H1 (cell line): ENCODE data around the gene LEKR1. TPM values are rescaled to one million over a fixed set of nuclear protein-coding genes. Genes with fewer than 3 reads are reported as not detected.

ENCODE experiments used
- CTCF ChIA-PET: fragments of 300-600 bp; sonication (Branson Sonifier 250); formaldehyde crosslinking; loops from one replicate; lab custom pipeline; 2021; ENCODE audit not compliant: partially characterized antibody; lab: Charles Lee
- POLR2A ChIA-PET: fragments of 300-600 bp; sonication (Branson Sonifier 250); formaldehyde crosslinking; loops from one replicate; lab custom pipeline; 2021; ENCODE audit warnings: inconsistent platforms; ENCODE audit not compliant: partially characterized antibody; lab: Charles Lee
- DNase-seq, 2 experiments: peaks; one replicate each; pipeline versions ENCODE4 v3.0.0 to v3.0.0-alpha.2; 2010 to 2022; ENCODE audit warnings: low spot score in 2 of 2, low read depth in 1 of 2, mixed read lengths in 1 of 2
- FAIRE-seq: peaks from 2 replicates; lab custom pipeline; 2011; peaks lifted over from hg19 to GRCh38; lab: Jason Lieb, UNC
- H2AFZ ChIP-seq: 2 replicates; pipeline ENCODE4 v1.8.1; 2012; ENCODE audit warnings: low read length, inconsistent platforms
- H2AK5ac ChIP-seq: 2 replicates; pipeline ENCODE4 v1.6.1; 2013; ENCODE audit warnings: low read depth, low read length
- H2BK120ac ChIP-seq: replicated peaks from 2 replicates; pipeline ENCODE3; 2013; ENCODE audit warnings: low read depth, low read length, inconsistent platforms
- H2BK12ac ChIP-seq: 2 replicates; pipeline ENCODE4 v1.6.1; 2013; ENCODE audit warnings: low read depth, low read length
- H2BK15ac ChIP-seq: 2 replicates; pipeline ENCODE4 v1.6.1; 2013; ENCODE audit warnings: low read length
- H2BK20ac ChIP-seq: 2 replicates; pipeline ENCODE4 v1.6.1; 2013; ENCODE audit warnings: low read length
- H2BK5ac ChIP-seq: 2 replicates; pipeline ENCODE4 v1.6.1; 2013; ENCODE audit warnings: low read depth, low read length
- H3K14ac ChIP-seq: 2 replicates; pipeline ENCODE4 v1.6.1; 2013; ENCODE audit warnings: inconsistent platforms; ENCODE audit not compliant: insufficient read length
- H3K18ac ChIP-seq: 2 replicates; pipeline ENCODE4 v1.6.1; 2013; ENCODE audit warnings: low read length; ENCODE audit errors: extremely low read depth
- H3K23ac ChIP-seq: 2 replicates; pipeline ENCODE4 v1.6.1; 2013; ENCODE audit warnings: inconsistent platforms; ENCODE audit not compliant: insufficient read length
- H3K23me2 ChIP-seq: 2 replicates; pipeline ENCODE4 v1.6.1; 2013; ENCODE audit warnings: low read depth, low read length
- H3K27ac ChIP-seq: 2 replicates; pipeline ENCODE4 v1.6.1; 2011; ENCODE audit warnings: low read depth, low read length, inconsistent platforms
- H3K27me3 ChIP-seq, 4 experiments: replicated peaks in 1 of 4; 1 replicate in 1 of 4; 2 replicates in 3 of 4; pipeline versions ENCODE4 v1.6.1 to v1.8.1; 2011 to 2013; ENCODE audit warnings: low read length in 3 of 4, mild to moderate bottlenecking in 3 of 4, inconsistent platforms in 2 of 4, mixed read lengths in 2 of 4, moderate library complexity in 1 of 4; ENCODE audit not compliant: control insufficient read depth in 3 of 4, insufficient read depth in 3 of 4; ENCODE audit errors: extremely low read depth in 1 of 4
- H3K36me3 ChIP-seq, 4 experiments: 2 replicates each; pipeline versions ENCODE4 v1.6.1 to v1.8.1; 2011 to 2013; ENCODE audit warnings: mild to moderate bottlenecking in 4 of 4, low read length in 3 of 4, moderate library complexity in 2 of 4, control low read depth in 1 of 4, inconsistent platforms in 1 of 4; ENCODE audit not compliant: insufficient read depth in 4 of 4, control insufficient read depth in 2 of 4
- H3K4ac ChIP-seq: replicated peaks from 2 replicates; pipeline ENCODE3; 2013; ENCODE audit warnings: low read length, low read depth, mixed read lengths, inconsistent platforms; ENCODE audit not compliant: insufficient read length
- H3K4me1 ChIP-seq, 4 experiments: replicated peaks in 1 of 4; 1 replicate in 1 of 4; 2 replicates in 3 of 4; pipeline versions ENCODE4 v1.6.1 to v1.8.1; 2011 to 2013; ENCODE audit warnings: low read length in 3 of 4, inconsistent platforms in 2 of 4, mixed read lengths in 1 of 4; ENCODE audit not compliant: insufficient read depth in 4 of 4, control insufficient read depth in 3 of 4
- H3K4me2 ChIP-seq, 2 experiments: 2 replicates each; pipeline versions ENCODE4 v1.6.1 to v1.8.1; 2011 to 2013; ENCODE audit warnings: low read depth in 2 of 2, low read length in 2 of 2, control low read depth in 1 of 2, inconsistent platforms in 1 of 2, mild to moderate bottlenecking in 1 of 2; ENCODE audit not compliant: insufficient read depth in 1 of 2
- H3K4me3 ChIP-seq, 4 experiments: fragments of 200-600, 300-600 bp in 1 of 4; sonication (generic), shearing (Covaris generic), sonication (Bioruptor Twin) in 1 of 4; 2 replicates each; pipeline versions ENCODE4 v1.5.1 to v1.8.1; 2011 to 2016; ENCODE audit warnings: low read length in 4 of 4, low read depth in 3 of 4, control low read depth in 2 of 4, inconsistent platforms in 2 of 4, mild to moderate bottlenecking in 2 of 4, mixed read lengths in 1 of 4, moderate library complexity in 1 of 4; ENCODE audit not compliant: insufficient read depth in 2 of 4; ENCODE audit errors: extremely low read depth in 1 of 4
- H3K56ac ChIP-seq: replicated peaks from 2 replicates; pipeline ENCODE3; 2013; ENCODE audit warnings: low read depth, mild to moderate bottlenecking, mixed read lengths, low read length, inconsistent platforms; ENCODE audit not compliant: insufficient read length
- H3K79me1 ChIP-seq: 2 replicates; pipeline ENCODE4 v1.6.1; 2013; ENCODE audit warnings: low read depth, low read length, control low read depth
- H3K79me2 ChIP-seq, 2 experiments: 2 replicates each; pipeline versions ENCODE4 v1.6.1 to v1.8.1; 2012 to 2013; ENCODE audit warnings: low read length in 2 of 2, mild to moderate bottlenecking in 2 of 2, inconsistent platforms in 1 of 2; ENCODE audit not compliant: insufficient read depth in 2 of 2, control insufficient read depth in 1 of 2
- H3K9ac ChIP-seq, 4 experiments: replicated peaks in 1 of 4; 1 replicate in 1 of 4; 2 replicates in 3 of 4; pipeline versions ENCODE4 v1.6.1 to v1.8.1; 2011 to 2013; ENCODE audit warnings: low read depth in 3 of 4, low read length in 3 of 4, control low read depth in 2 of 4, mild to moderate bottlenecking in 2 of 4, moderate library complexity in 2 of 4, inconsistent platforms in 1 of 4; ENCODE audit errors: extremely low read depth in 1 of 4
- H3K9me3 ChIP-seq, 2 experiments: 2 replicates each; pipeline versions ENCODE4 v1.6.1 to v1.8.1; 2012 to 2013; ENCODE audit warnings: mild to moderate bottlenecking in 2 of 2, moderate library complexity in 2 of 2, control low read depth in 1 of 2, inconsistent platforms in 1 of 2, low read depth in 1 of 2, low read length in 1 of 2, mixed read lengths in 1 of 2; ENCODE audit not compliant: insufficient read depth in 2 of 2
- H4K20me1 ChIP-seq, 2 experiments: replicated peaks in 1 of 2; 2 replicates each; pipeline versions ENCODE3 to v1.8.1; 2011 to 2013; ENCODE audit warnings: inconsistent platforms in 2 of 2, low read length in 2 of 2, mild to moderate bottlenecking in 1 of 2; ENCODE audit not compliant: insufficient read depth in 2 of 2, control insufficient read depth in 1 of 2
- H4K5ac ChIP-seq: 2 replicates; pipeline ENCODE4 v1.6.1; 2013; ENCODE audit warnings: low read length, low read depth, mixed read lengths, inconsistent platforms; ENCODE audit not compliant: insufficient read length
- H4K8ac ChIP-seq: 2 replicates; pipeline ENCODE4 v1.8.0; 2013; ENCODE audit warnings: mild to moderate bottlenecking, moderate library complexity, low read length, inconsistent platforms; ENCODE audit not compliant: insufficient read depth; ENCODE audit errors: extremely low read depth
- H4K91ac ChIP-seq: replicated peaks from 2 replicates; pipeline ENCODE3; 2013; ENCODE audit warnings: low read length, mixed read lengths, inconsistent platforms; ENCODE audit not compliant: insufficient read length
- CTCF ChIP-seq, 3 experiments: IDR thresholded peaks; 1 replicate in 2 of 3; 2 replicates in 1 of 3; pipeline versions ENCODE4 v1.5.1 to v1.6.1; 2011; ENCODE audit warnings: low read length in 3 of 3, mild to moderate bottlenecking in 3 of 3, inconsistent platforms in 2 of 3, low read depth in 1 of 3, moderate library complexity in 1 of 3; ENCODE audit not compliant: insufficient read depth in 1 of 3; ENCODE audit errors: control extremely low read depth in 1 of 3
- RAD21 ChIP-seq, 2 experiments: IDR thresholded peaks in 1 of 2; conservative IDR thresholded peaks in 1 of 2; 2 replicates each; pipeline ENCODE4 v1.6.1; 2011; ENCODE audit warnings: low read depth in 2 of 2, low read length in 2 of 2, improper control_type of control experiment in 1 of 2, inconsistent platforms in 1 of 2, mild to moderate bottlenecking in 1 of 2, moderate library complexity in 1 of 2
- ZNF274 ChIP-seq: IDR thresholded peaks from 2 replicates; pipeline ENCODE4 v1.7.0; 2012; ENCODE audit warnings: low read length, borderline replicate concordance; ENCODE audit errors: extremely low read depth
- polyA plus RNA-seq, 7 experiments: library from polyadenylated mRNA; depleted of rRNA in 3 of 7; stranded (reverse) in 5 of 7; unstranded in 2 of 7; fragments of >200 nt in 5 of 7; fragments of 200-250 nt in 2 of 7; gene quantifications; 1 replicate in 5 of 7; 2 replicates in 1 of 7; 4 replicates in 1 of 7; pipeline versions ENCODE4 v1.2.1 to v1.2.3, GENCODE V29; 2011 to 2013; ENCODE audit warnings: missing spikeins in 2 of 7, mixed read lengths in 2 of 7
- total RNA-seq: library from RNA; stranded (reverse); fragmentation: NEBNext Ultra II Directional; extraction: Animal tissue kit (Norgen Biotek cat#: 25700); gene quantifications from 2 replicates; pipeline ENCODE4 v1.2.1, GENCODE V29; 2021

The LEKR1 gene
- total and polyA plus RNA-seq, 2 of the 8 experiments (the other 6 are each of a cell fraction or from before 2014, with no cell fraction given), result 0.08 TPM; not detected in 1

- Histone ChIP-seq H3K79me1 (no peaks in the 10 kb centered on the region), H3K9me3 (no peaks in the 10 kb centered on the region), H2AFZ (no peak overlapping the region), H4K20me1 (no peaks in the 10 kb centered on the region), H2BK120ac (no peak overlapping the region), H2BK12ac (no peak overlapping the region), H3K79me2 (no peaks in the 10 kb centered on the region), H2BK20ac (no peak overlapping the region), H3K56ac (no peak overlapping the region)
- peak in 1 of 2 experiments; percentile 3 for DNase-seq
- ChIA-PET POLR2A (no interaction called here), CTCF (interaction anchor here (0.6 to 1.1 kb wide), 3 partner anchors 8 to 305 kb away, joined by 3 to 4 read pairs (median 3); no protein-coding TSS in a partner anchor)
- peak; percentile 71 to 78 for TF ChIP-seq RAD21 (IDR thresholded peaks at IDR 0.05 in 1 of 2, conservative IDR thresholded peaks at IDR 0.05 in 1 of 2; ENCODE audit: low read depth in 2 of 2, low read length in 2 of 2)
- no peak for TF ChIP-seq ZNF274
- TF ChIP-seq CTCF (IDR thresholded peaks at IDR 0.05; ENCODE audit: control extremely low read depth in 1 of 3, insufficient read depth in 1 of 3, low read depth in 1 of 3, low read length in 3 of 3), result peak; percentile 28 to 43 (median 40); a peak in 3 of 4 replicates
- TF ChIP-seq, all 59 proteins: peak for 2
- no peaks in the 10 kb centered on the region for H3K23me2 ChIP-seq
- no peak overlapping the region for H3K23ac ChIP-seq
- H3K4me3 ChIP-seq, result no peak overlapping the region
- FAIRE-seq, result peak; percentile 36
- H2BK15ac ChIP-seq, result no peak overlapping the region
- H3K4me2 ChIP-seq, result no peak overlapping the region
- no peak overlapping the region for H4K5ac ChIP-seq
- H4K91ac ChIP-seq, result no peak overlapping the region
- no peaks in the 10 kb centered on the region for H3K4me1 ChIP-seq
- H3K36me3 ChIP-seq, result no peaks in the 10 kb centered on the region
- no peak overlapping the region for H3K27ac ChIP-seq
- no peak overlapping the region for H2AK5ac ChIP-seq
- no peak overlapping the region for H4K8ac ChIP-seq
- H3K4ac ChIP-seq, result no peak overlapping the region
- H3K18ac ChIP-seq, result no peak overlapping the region
- no peak overlapping the region for H3K14ac ChIP-seq
- no peak overlapping the region for H3K9ac ChIP-seq
- H3K27me3 ChIP-seq, result no peaks in the 10 kb centered on the region
- H2BK5ac ChIP-seq, result no peak overlapping the region
Measured at GRCh38 chr3:156983559-156983958, 157.4 kb downstream of the LEKR1 start.
